Stimulated activated CD4-positive, alpha-beta T cell treated with anti-CD3 and anti-CD28 coated beads, Interleukin-12 subunit alpha, Interleukin-12 subunit beta, amount 100 ng/mL, for 24 hours (primary cell): Measurements from ENCODE around the gene ABCC1.
"Not testable (repeated sequence)": the region's sequence is repeated elsewhere in the genome, so short reads cannot be mapped to it uniquely, and the experiment has no call there.

Experiments used
- DNase-seq, 2 experiments: peaks; one replicate each; pipeline ENCODE4 v3.0.0-alpha.2; 2020; ENCODE audit warnings: low read depth in 2 of 2

Gene ABCC1

DNA sequence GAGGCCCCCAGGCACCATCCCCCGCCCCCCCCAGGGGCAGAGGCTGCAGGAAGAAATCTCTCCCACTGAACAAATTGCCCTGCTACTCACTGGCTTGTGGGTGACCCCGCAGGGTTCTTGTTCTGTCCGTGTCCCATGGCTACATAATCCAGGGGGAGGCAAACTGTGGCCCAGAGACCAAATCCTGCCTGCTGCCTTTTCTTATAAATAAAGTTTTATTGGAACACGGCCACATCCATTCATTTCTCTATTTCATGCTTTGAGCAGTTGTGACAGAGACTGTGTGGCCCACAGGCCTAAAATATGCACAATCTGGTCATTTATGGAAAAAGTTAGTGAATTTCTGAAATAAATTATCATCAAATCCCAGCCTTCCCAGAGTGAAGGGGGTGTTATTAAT, 235.7 kb downstream of the ABCC1 start:
- DNase-seq: no peak

DNA sequence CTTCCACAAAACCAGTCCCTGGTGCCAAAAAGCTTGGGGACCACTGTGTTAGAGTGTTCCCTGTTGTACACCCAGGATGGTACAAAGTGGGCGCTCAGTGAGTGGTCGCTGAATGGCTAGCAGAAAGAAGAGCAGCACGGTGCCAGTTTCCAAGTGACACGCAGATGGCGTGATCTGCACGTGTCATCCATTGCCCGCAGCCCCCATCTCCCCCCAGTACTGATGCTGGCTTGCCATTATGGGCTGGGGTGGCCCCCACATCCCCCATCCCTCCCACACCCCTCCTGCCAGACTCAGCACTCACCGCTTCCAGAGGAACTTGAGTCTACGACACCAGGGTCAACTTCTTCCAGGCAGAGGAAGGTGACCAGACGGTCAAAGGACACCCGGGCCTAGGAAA, 237.4 kb downstream of the ABCC1 start:
- no peak for DNase-seq

DNA sequence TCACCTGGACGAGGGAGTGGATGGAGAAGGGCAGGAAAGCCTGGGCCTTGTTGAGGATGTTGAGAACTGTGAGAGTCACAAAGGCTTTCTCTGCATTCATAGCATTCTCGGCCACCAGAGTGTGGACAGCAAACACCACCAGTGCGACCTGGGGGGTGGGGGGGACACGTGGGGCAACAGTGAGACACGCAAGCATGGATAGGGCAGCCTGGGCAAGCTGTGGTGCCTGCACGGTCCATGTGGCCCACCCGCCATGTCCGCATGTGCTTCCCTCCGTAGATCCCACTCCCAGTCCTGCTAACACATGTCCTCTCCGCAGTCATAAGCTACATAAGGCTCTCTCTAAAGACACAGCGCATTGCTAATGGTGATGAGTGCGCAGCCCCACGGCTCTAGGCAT, 239.4 kb downstream of the ABCC1 start:
- no peak for DNase-seq

DNA sequence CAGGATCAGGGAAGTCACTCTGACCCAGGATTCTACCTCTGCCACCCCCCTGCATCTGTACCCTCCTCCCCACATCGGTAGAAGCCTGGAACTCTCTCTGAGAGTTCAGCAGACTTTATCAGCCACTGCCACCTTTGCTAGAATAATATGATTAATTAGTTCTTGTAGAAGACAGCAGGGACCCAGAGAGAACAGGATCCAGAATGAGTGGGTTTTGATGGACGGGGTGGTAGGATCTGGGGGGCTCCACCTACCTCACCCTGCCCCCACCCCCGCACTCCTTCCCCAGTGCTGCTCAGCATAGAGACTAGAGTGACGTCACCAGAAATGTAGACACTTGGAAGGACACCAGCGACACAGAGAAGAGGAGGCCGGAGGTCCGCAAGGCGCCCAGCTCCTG, 240.4 kb downstream of the ABCC1 start:
- DNase-seq: no peak

DNA sequence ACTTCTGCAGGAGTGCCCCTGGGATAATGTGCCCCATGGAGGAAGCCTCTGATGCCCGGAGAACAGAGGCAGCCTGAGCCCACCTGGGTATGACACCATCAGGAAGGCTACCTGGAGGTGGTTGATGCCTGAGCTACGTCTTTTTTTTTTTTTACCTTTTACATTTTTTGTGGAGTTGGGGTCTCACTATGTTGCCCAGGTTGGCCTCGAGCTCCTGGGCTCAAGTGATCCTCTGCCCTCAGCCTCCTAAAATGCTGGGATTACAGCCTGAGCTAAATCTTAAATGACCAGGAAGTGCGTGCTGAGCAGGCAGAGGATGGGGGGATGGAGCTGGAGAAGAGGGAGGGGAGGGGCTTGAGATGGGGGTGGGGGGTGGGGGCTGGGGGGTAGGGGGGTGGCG, 241.1 kb downstream of the ABCC1 start:
- no peak for DNase-seq

DNA sequence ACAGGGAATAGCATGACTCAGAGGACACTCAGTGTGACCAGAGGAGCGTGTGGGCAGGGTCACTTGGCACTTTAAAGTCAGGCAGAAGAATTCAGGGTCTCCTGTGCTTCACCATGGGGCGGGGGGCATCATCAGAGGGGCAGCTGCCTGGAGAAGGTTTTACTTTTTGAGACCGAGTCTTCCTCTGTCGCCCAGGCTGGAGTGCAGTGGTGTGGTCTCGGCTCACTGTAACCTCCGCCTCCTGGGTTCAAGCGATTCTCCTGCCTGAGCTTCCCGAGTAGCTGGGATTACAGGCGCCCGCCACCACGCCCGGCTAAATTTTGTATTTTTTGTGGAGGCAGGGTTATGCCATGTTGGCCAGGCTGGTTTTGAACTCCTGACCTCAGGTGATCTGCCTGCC, 241.6 kb downstream of the ABCC1 start:
- DNase-seq: not testable (repeated sequence)

DNA sequence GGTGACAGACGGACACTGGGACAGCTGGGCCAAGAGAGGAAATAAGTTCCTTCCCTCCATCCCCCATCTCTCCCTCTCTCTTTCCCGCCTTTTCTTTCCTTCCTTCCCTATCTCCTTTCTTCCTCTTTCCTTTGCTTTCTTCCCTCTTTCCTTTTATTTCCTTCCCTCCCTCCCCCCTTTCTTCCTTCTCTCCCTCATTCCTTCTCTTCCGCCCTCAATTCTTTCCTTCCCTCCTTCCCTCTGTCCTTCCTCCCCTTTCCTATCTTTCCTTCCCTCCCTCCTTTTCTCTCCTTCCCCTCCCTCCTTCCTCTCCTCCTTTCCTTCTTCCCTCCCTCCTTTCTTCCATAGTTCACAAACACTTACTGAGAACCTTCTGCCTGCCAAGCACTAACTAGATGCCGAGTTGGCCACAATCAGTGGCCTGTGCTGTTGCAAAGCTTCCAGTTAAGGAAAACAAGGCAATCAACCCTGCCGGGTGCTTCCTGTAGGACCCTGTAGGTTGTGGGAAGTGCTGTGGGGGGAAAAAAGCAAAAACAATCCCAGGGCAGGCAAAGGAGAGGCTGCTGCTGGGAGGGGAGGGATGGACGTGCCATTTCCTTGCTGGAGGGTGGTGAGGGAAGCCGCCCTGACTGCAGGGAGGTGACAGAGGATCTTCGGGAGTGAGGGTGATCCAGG, 242.2 kb downstream of the ABCC1 start:
- no peak for DNase-seq
